Activated CD4-positive, alpha-beta T cell treated with anti-CD3 and anti-CD28 coated beads for 36 hours (primary cell): Measurements from ENCODE around the gene KRTAP12-4. TPM values are rescaled to one million over a fixed set of nuclear protein-coding genes. Genes with fewer than 3 reads are reported as not detected.
"Not testable (repeated sequence)": the region's sequence is repeated elsewhere in the genome, so short reads cannot be mapped to it uniquely, and the experiment has no call there.

Experiments
- ATAC-seq: fragments of 200-7000 bp; cut with Tn5 transposase; one replicate; pipeline ENCODE4 v1.10.0; 2021; ENCODE audit warnings: mild to moderate bottlenecking, moderate library complexity
- CTCF ChIA-PET: fragments of 350-600 bp; sonication (Branson Sonifier 250); formaldehyde crosslinking; loops from one replicate; lab custom pipeline; 2021; ENCODE audit warnings: antibody characterized with exemption; lab: Charles Lee
- POLR2A ChIA-PET: fragments of 350-600 bp; sonication (Branson Sonifier 250); formaldehyde crosslinking; loops from one replicate; lab custom pipeline; 2021; ENCODE audit warnings: antibody characterized with exemption, inconsistent platforms; lab: Charles Lee
- DNase-seq: peaks from one replicate; pipeline ENCODE4 v3.0.0-alpha.2; 2020
- H3K27ac Mint-ChIP-seq: one replicate; pipeline ENCODE4 v1.8.0; 2021; ENCODE audit warnings: mixed read lengths
- H3K27me3 Mint-ChIP-seq: one replicate; pipeline ENCODE4 v1.8.0; 2021; ENCODE audit warnings: mixed read lengths
- H3K36me3 Mint-ChIP-seq: one replicate; pipeline ENCODE4 v1.8.0; 2021; ENCODE audit warnings: low read depth, mixed read lengths
- H3K4me1 Mint-ChIP-seq: one replicate; pipeline ENCODE4 v1.8.0; 2021; ENCODE audit warnings: mixed read lengths
- H3K4me3 Mint-ChIP-seq: one replicate; pipeline ENCODE4 v1.8.0; 2021; ENCODE audit warnings: mild to moderate bottlenecking, moderate library complexity, mixed read lengths
- H3K9me3 Mint-ChIP-seq: one replicate; pipeline ENCODE4 v1.8.0; 2021; ENCODE audit warnings: low read depth, mixed read lengths
- intact Hi-C, 2 experiments: fragments of 100-400 bp; cut with DNase I in 1 of 2; cut with micrococcal nuclease in 1 of 2; formaldehyde crosslinking; loops; one replicate each; pipeline versions ENCODE4 v1.14.2 to v1.15.1; 2022 to 2024; cut with DNase I, micrococcal nuclease
- total RNA-seq, 2 experiments: library from RNA; stranded (reverse); gene quantifications; one replicate each; pipeline ENCODE4 v1.2.3, GENCODE V29; 2021

KRTAP12-4 gene
- total RNA-seq, 2 experiments from 2014 or later = not detected

DNA sequence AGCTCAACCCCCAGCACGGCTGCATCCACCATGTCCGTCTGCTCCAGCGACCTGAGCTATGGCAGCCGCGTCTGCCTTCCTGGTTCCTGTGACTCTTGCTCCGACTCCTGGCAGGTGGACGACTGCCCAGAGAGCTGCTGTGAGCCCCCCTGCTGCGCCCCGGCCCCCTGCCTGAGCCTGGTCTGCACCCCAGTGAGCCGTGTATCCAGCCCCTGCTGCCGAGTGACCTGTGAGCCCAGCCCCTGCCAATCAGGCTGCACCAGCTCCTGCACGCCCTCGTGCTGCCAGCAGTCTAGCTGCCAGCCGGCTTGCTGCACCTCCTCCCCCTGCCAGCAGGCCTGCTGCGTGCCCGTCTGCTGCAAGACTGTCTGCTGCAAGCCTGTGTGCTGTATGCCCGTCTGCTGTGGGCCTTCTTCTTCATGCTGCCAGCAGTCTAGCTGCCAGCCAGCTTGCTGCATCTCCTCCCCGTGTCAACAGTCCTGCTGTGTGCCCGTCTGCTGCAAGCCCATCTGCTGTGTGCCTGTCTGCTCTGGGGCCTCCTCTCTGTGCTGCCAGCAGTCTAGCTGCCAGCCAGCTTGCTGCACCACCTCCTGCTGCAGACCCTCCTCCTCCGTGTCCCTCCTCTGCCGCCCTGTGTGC is 42.8 kb upstream of the KRTAP12-4 start, which contains the start of gene KRTAP10-12:
KRTAP10-12 (plus strand) TSS at position 1 of the 639 bp plus-strand sequence; CDS start at position 31, 30 bp downstream.
- H3K9me3 Mint-ChIP-seq = peaks cover 12% of the 10 kb centered on the region
- H3K27ac Mint-ChIP-seq, intact Hi-C loops, POLR2A ChIA-PET, H3K36me3 Mint-ChIP-seq, DNase-seq, H3K4me3 Mint-ChIP-seq, CTCF ChIA-PET, H3K4me1 Mint-ChIP-seq, ATAC-seq: not testable (repeated sequence)
- H3K27me3 Mint-ChIP-seq = peaks cover 39% of the 10 kb centered on the region

DNA sequence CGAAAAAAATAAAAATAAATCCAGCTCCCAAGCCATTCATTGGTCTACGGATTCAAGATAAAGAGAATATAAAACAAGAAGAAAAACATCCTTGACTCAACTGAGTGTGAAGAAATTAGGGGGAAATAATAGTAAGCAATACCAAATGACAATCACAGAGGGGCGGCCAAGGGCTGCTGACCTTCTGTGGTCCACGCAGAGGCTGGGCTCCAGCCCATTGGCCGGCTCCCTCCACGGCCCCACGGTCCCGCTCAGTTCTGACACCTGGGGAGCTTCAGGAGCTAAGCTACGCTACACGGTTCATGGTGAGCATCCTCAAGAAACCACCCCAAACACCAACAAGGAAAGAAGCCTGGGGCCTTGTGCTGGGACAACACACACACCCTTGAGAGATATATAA is 42.1 kb upstream of the KRTAP12-4 start:
- no peak overlapping the region for H3K4me3 Mint-ChIP-seq
- peaks cover 35% of the 10 kb centered on the region for H3K27me3 Mint-ChIP-seq
- peaks cover 4% of the 10 kb centered on the region for H3K36me3 Mint-ChIP-seq
- POLR2A ChIA-PET = no interaction called here
- intact Hi-C loops = no loop called here
- no peak for ATAC-seq
- H3K4me1 Mint-ChIP-seq = peaks cover 6% of the 10 kb centered on the region
- peaks cover 13% of the 10 kb centered on the region for H3K9me3 Mint-ChIP-seq
- H3K27ac Mint-ChIP-seq = no peak overlapping the region
- CTCF ChIA-PET = interaction anchor here (1.0 kb wide), 1 partner anchor 19 kb away, joined by 3 read pairs; no protein-coding TSS in a partner anchor
- DNase-seq = no peak

DNA sequence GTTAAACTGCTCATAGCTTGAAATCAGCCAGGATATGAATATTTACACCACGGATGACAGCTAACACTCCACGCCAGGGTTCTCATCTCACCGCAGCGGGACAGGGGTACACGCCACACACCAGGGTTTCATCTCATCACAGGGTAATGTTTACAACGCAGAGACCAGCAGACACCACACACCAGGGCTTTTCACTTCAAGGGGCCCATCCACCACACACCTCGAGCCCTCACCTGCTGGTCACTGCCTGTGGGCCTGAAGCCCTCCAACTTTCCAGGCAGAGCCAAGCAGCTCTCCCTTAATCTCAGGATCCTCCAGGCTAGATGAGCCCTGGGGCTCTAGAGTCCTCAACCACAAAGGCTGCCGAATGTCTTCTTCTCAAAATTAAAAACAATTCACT is 41.2 kb upstream of the KRTAP12-4 start:
- no peak overlapping the region for H3K4me3 Mint-ChIP-seq
- CTCF ChIA-PET = interaction anchor here (1.0 kb wide), 1 partner anchor 18 kb away, joined by 3 read pairs; no protein-coding TSS in a partner anchor
- no peak overlapping the region for H3K27ac Mint-ChIP-seq
- no peak for ATAC-seq
- POLR2A ChIA-PET = no interaction called here
- peaks cover 4% of the 10 kb centered on the region for H3K36me3 Mint-ChIP-seq
- peaks cover 13% of the 10 kb centered on the region for H3K9me3 Mint-ChIP-seq
- intact Hi-C loops = no loop called here
- H3K27me3 Mint-ChIP-seq = peaks cover 30% of the 10 kb centered on the region
- no peak for DNase-seq
- H3K4me1 Mint-ChIP-seq = peaks cover 10% of the 10 kb centered on the region

DNA sequence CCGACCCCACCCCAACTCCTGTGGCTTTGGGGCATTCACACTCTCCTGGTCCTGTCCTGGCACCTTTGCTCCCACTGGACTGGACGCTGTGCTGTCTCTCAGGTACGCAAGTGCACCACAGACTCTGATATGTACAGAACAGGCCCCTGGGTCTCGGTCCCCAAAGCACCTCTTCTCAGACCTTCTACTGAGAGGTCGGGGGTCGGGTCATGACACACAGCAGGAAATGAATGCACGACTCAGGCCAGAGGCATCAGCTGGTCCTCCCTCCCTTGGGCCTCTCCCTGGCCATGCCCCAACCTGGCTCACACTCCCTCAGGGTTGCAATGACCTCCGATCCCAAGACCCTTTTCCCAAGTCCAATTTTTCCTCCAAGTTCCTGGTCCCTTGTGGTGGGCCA is 40.7 kb upstream of the KRTAP12-4 start:
- Mint-ChIP-seq H3K27me3 (peaks cover 29% of the 10 kb centered on the region), H3K9me3 (peaks cover 13% of the 10 kb centered on the region), H3K27ac (no peak overlapping the region), H3K4me1 (peaks cover 10% of the 10 kb centered on the region), H3K36me3 (peaks cover 4% of the 10 kb centered on the region), H3K4me3 (no peak overlapping the region)
- intact Hi-C loops = no loop called here
- no peak for DNase-seq
- CTCF ChIA-PET = no interaction called here
- POLR2A ChIA-PET = no interaction called here
- ATAC-seq = no peak

DNA sequence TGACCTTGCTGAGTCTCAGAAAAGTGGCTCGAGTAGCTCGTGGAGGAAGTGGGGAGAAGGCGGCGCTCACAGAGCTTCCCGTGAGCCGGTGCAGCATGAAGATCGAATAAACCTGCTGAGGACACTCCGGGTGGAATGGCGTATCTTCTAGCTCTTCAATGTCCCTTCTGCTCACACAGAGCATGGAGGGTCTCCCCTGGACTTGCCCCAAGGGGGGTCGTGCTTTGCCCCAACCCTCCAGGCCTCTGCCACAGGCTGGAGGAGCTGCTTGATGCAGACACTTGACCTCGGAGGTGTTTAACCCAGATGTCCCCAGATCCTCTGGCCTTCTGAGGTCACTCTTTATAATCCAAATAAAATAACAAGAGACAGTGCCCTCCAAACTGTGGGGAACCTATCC is 40.3 kb upstream of the KRTAP12-4 start:
- intact Hi-C loops = no loop called here
- POLR2A ChIA-PET = no interaction called here
- ATAC-seq (no peak), DNase-seq (no peak)
- H3K27me3 Mint-ChIP-seq = peaks cover 25% of the 10 kb centered on the region
- H3K9me3 Mint-ChIP-seq = peaks cover 13% of the 10 kb centered on the region
- CTCF ChIA-PET = no interaction called here
- H3K36me3 Mint-ChIP-seq = peaks cover 4% of the 10 kb centered on the region
- H3K27ac Mint-ChIP-seq = no peak overlapping the region
- no peak overlapping the region for H3K4me3 Mint-ChIP-seq
- H3K4me1 Mint-ChIP-seq = peaks cover 10% of the 10 kb centered on the region

DNA sequence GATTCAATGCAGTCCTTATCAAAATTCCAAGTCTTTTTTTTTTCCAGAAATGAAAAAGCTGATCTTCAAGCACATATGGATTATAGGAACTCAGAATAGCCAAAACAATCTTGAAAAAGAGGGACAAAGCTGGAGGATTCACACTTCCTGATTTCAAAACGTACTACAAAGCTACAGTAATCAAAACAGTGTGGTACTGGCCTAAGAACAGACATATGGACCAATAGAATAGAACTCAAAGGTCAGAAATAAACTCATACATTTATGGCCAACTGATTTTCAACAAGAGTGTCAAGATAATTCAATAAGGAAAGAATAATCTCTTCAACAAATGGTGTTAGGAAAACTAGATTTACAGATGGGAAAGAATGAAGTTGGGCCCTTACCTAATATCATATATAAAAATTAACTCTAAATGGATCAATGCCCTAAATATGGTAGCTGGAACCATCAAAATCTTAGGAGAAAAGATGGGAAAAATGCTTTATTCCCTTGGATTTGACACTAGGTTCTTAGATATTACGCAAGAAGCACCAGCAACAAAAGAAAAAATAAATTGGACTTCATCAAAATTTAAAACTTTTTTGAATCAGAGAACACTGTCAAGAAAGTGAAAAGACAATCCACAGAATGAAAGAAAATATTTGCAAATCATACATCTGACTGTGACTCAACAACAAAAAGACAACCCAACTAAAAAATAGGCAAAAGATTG is 38.5 kb upstream of the KRTAP12-4 start:
- intact Hi-C loops = no loop called here
- Mint-ChIP-seq H3K36me3 (peaks cover 4% of the 10 kb centered on the region), H3K4me3 (no peak overlapping the region), H3K4me1 (peaks cover 10% of the 10 kb centered on the region), H3K27ac (no peak overlapping the region), H3K9me3 (peaks cover 13% of the 10 kb centered on the region), H3K27me3 (peaks cover 14% of the 10 kb centered on the region)
- CTCF ChIA-PET = no interaction called here
- DNase-seq (no peak), ATAC-seq (no peak)
- POLR2A ChIA-PET = no interaction called here

DNA sequence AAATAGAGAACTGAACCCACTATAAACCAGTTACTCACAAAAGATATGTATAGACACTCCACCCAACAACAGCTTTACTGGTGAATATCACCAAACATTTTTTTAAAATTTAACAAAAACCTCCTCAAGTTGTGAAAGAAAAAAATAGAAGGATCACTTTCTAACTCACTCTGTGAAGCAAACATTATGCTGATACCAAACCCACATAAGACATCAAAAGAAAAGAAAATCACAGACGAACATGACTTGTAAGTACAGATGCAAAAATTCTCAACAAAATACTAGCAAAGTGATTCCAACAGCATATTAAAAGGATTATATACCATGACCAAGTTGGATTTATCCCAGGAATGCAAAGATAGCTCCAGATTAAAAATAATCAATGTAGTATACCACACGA is 37.2 kb upstream of the KRTAP12-4 start:
- Mint-ChIP-seq H3K36me3 (peaks cover 4% of the 10 kb centered on the region), H3K4me1 (peaks cover 11% of the 10 kb centered on the region), H3K9me3 (peaks cover 13% of the 10 kb centered on the region), H3K27me3 (peaks cover 6% of the 10 kb centered on the region), H3K27ac (no peak overlapping the region), H3K4me3 (no peak overlapping the region)
- no peak for DNase-seq
- CTCF ChIA-PET = interaction anchor here (0.8 to 1.3 kb wide), 2 partner anchors 101 to 105 kb away, joined by 3 read pairs; no protein-coding TSS in a partner anchor
- POLR2A ChIA-PET = no interaction called here
- ATAC-seq = no peak
- intact Hi-C loops = no loop called here

DNA sequence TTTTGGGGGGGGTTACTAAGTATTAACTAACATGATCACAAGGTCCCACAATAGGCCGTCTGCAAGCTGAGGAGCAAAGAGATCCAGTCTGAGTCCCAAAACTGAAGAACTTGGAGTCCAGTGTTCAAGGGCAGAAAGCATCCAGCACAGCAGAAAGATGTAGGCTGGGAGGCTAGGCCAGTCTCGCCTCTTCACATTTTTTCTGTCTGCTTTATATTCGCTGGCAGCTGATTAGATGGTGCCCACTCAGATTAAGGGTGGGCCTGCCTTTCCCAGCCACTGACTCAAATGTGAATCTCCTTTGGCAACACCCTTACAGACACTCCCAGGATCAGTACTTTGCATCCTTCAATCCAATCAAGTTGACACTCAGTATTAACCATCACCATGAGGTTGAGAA is 35.3 kb upstream of the KRTAP12-4 start:
- ATAC-seq, CTCF ChIA-PET, H3K36me3 Mint-ChIP-seq, H3K4me3 Mint-ChIP-seq, DNase-seq, intact Hi-C loops, H3K27ac Mint-ChIP-seq, POLR2A ChIA-PET: not testable (repeated sequence)
- peaks cover 12% of the 10 kb centered on the region for H3K27me3 Mint-ChIP-seq
- H3K4me1 Mint-ChIP-seq = peaks cover 17% of the 10 kb centered on the region
- H3K9me3 Mint-ChIP-seq = peaks cover 13% of the 10 kb centered on the region

DNA sequence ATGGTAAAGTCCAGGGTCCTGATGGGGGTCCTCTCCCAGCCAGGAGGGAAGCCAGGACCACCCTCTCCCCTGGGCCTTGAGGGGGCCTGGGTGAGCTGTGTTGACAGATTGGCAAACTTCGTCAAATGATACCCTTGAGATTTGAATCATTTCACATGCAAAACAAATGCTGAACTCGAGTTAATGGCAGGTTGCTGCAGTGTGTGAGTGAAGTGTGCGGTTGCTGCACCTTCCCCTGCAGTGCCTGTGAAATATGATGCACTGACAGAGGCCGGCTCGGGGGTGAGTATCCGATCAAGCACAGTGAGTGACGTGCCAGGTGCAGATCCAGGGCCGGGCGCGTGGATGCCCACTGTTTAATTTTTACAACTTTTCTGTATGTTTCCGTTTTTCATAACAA is 33.2 kb upstream of the KRTAP12-4 start:
- CTCF ChIA-PET = no interaction called here
- peaks cover 14% of the 10 kb centered on the region for H3K4me1 Mint-ChIP-seq
- DNase-seq = no peak
- peaks cover 9% of the 10 kb centered on the region for H3K27me3 Mint-ChIP-seq
- ATAC-seq = no peak
- H3K36me3 Mint-ChIP-seq = no peaks in the 10 kb centered on the region
- no peak overlapping the region for H3K4me3 Mint-ChIP-seq
- POLR2A ChIA-PET = no interaction called here
- intact Hi-C loops = no loop called here
- H3K27ac Mint-ChIP-seq = no peak overlapping the region
- peaks cover 5% of the 10 kb centered on the region for H3K9me3 Mint-ChIP-seq

DNA sequence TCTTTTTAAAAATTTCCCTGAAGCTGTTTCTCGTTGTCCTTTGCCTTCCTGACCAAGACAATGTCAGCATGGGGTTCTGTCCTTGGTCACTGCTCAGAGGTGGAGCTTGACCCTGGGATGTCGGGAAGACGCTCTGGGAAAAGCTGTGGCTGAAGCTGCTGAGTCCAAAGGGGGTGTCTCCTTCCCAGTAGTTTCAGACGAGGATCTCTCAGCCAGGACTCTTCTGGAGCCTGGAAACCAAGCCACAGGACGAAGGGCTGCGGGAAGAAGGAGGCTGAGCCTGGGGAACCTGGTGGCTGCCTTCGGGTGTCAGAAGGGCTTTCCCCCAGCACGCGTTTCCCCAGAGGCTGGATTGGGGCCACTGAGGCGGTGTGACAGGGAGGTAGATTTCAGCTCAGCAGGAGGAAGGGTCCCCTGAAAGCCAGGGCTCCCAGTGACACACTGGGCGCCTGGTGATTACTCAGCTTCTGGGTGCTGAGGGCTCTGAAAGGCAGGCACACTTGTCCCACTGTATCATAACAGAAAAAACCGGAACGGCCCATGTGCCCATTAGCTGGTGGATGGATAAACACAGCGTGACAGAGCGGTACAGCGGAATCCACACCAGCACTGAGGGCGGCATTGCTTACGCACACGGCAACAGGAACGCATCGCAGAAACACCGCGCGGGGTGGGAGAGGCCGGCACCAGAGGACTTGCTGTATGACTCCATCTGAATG is 32.5 kb upstream of the KRTAP12-4 start:
- H3K4me1 Mint-ChIP-seq = peaks cover 14% of the 10 kb centered on the region
- no peak overlapping the region for H3K4me3 Mint-ChIP-seq
- H3K27ac Mint-ChIP-seq = peak overlapping the region; percentile 24
- no peaks in the 10 kb centered on the region for H3K9me3 Mint-ChIP-seq
- CTCF ChIA-PET = no interaction called here
- no peaks in the 10 kb centered on the region for H3K36me3 Mint-ChIP-seq
- DNase-seq = no peak
- H3K27me3 Mint-ChIP-seq = peaks cover 9% of the 10 kb centered on the region
- POLR2A ChIA-PET = no interaction called here
- ATAC-seq = no peak
- intact Hi-C loops = no loop called here

DNA sequence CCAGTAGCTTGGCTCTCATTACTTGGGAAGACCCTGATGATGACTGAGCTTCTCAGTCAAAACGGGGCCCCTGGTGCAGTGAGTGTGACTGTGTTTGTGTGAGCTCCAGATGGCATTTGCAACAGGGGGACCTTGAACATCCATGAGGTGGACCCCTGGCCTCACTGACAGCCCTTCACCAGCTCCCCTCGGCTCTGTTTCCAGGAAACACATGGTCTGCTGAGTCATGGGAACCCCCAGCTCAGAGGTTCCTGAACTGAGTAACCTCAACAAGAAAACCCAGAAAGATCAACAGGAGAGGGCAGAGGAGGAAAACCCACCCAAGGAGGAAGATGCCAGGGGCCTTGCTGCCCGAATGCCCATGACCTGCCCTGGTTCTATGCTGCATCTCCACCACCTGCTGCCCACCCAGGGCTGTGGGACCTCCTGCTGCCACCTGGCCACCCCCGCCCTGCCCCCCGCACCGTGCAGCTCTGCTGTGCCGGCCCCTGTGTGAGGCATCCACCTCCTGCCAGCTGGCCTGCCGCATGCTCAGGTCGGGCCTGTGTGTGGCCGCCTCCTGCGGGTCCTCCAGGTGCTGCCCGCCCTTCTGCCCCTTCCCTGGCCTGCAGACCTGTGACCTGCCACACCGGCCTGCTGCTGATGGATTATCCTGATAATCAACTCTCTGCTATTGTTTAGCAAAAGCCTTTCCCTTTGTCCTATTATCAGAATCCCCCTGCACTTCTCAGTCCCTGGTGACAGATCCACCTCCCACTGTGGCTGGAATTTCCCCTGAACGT is 31.7 kb upstream of the KRTAP12-4 start:
- DNase-seq = no peak
- peaks cover 9% of the 10 kb centered on the region for H3K27me3 Mint-ChIP-seq
- ChIA-PET POLR2A (no interaction called here), CTCF (interaction anchor here (0.8 kb wide), 1 partner anchor 9 kb away, joined by 3 read pairs; no protein-coding TSS in a partner anchor)
- no peaks in the 10 kb centered on the region for H3K36me3 Mint-ChIP-seq
- intact Hi-C loops = no loop called here
- H3K9me3 Mint-ChIP-seq = no peaks in the 10 kb centered on the region
- H3K4me1 Mint-ChIP-seq = peaks cover 9% of the 10 kb centered on the region
- no peak overlapping the region for H3K27ac Mint-ChIP-seq
- ATAC-seq = peak; percentile 47
- no peak overlapping the region for H3K4me3 Mint-ChIP-seq
